GM19240 (cell line): ENCODE data around the gene OR51A7.
"Not testable (repeated sequence)": the region's sequence is repeated elsewhere in the genome, so short reads cannot be mapped to it uniquely, and the experiment has no call there.

ENCODE experiments used
- DNase-seq: peaks from one replicate; pipeline ENCODE4 v3.0.0; 2011; ENCODE audit warnings: low spot score; ENCODE audit not compliant: insufficient read length

OR51A7 gene

GRCh38 chr11:4903484-4903883 is at the start of gene OR51A7:
Gene OR51A7, plus strand, starts transcription at chr11:4903783. Its CDS starts 3,587 bp downstream, at chr11:4907370.
- no peak for DNase-seq

GRCh38 chr11:4854286-4854685 is 49.3 kb upstream of the OR51A7 start:
- DNase-seq: not testable (repeated sequence)

- DNase-seq: no peak
Measured at GRCh38 chr11:4862447-4863236, 40.9 kb upstream of the OR51A7 start.

- no peak for DNase-seq
Measured at GRCh38 chr11:4863876-4864275, 39.7 kb upstream of the OR51A7 start.

GRCh38 chr11:4865855-4866254 is 37.7 kb upstream of the OR51A7 start:
- no peak for DNase-seq

- DNase-seq: no peak
Measured at GRCh38 chr11:4881188-4881587, 22.4 kb upstream of the OR51A7 start.

- DNase-seq: no peak
Measured at GRCh38 chr11:4881860-4882500, 21.6 kb upstream of the OR51A7 start, which contains the start of gene OR51T1. Gene OR51T1, plus strand, starts transcription at chr11:4881900. Its CDS starts 0 bp downstream, at chr11:4881900.

- DNase-seq: no peak
Measured at GRCh38 chr11:4882543-4882942, 21.0 kb upstream of the OR51A7 start.

GRCh38 chr11:4884361-4884760 is 19.2 kb upstream of the OR51A7 start:
- DNase-seq: no peak

- no peak for DNase-seq
Measured at GRCh38 chr11:4886186-4886585, 17.4 kb upstream of the OR51A7 start.

- no peak for DNase-seq
Measured at GRCh38 chr11:4887591-4887990, 16.0 kb upstream of the OR51A7 start.

- DNase-seq: no peak
Measured at GRCh38 chr11:4890279-4890678, 13.3 kb upstream of the OR51A7 start.

- no peak for DNase-seq
Measured at GRCh38 chr11:4891996-4892640, 11.5 kb upstream of the OR51A7 start.

- no peak for DNase-seq
Measured at GRCh38 chr11:4916581-4916980, 13.0 kb downstream of the OR51A7 start.

- DNase-seq: no peak
Measured at GRCh38 chr11:4919250-4919649, 15.7 kb downstream of the OR51A7 start, which contains the start of gene OR51G2. Gene OR51G2, minus strand, starts transcription at chr11:4919350. Its CDS starts 3,687 bp downstream, at chr11:4915663.

- DNase-seq: no peak
Measured at GRCh38 chr11:4921796-4922195, 18.2 kb downstream of the OR51A7 start.

- DNase-seq: no peak
Measured at GRCh38 chr11:4922304-4922703, 18.7 kb downstream of the OR51A7 start.

GRCh38 chr11:4924239-4924638 is 20.7 kb downstream of the OR51A7 start, which contains the start of gene OR51G1:
Gene OR51G1, minus strand, starts transcription at chr11:4924339. Its CDS starts 0 bp downstream, at chr11:4924339.
- no peak for DNase-seq

GRCh38 chr11:4926608-4927007 is 23.0 kb downstream of the OR51A7 start:
- no peak for DNase-seq

- no peak for DNase-seq
Measured at GRCh38 chr11:4932751-4933150, 29.2 kb downstream of the OR51A7 start.

GRCh38 chr11:4936745-4937144 is 33.2 kb downstream of the OR51A7 start:
- no peak for DNase-seq

- DNase-seq: no peak
Measured at GRCh38 chr11:4947505-4947904, 43.9 kb downstream of the OR51A7 start, which contains the start of gene OR51A4. Gene OR51A4, minus strand, starts transcription at chr11:4947605. Its CDS starts 505 bp downstream, at chr11:4947100.
